Activated T-helper 2 cell treated with anti-CD3 and anti-CD28 coated beads, Interferon-gamma antibody, Interleukin-2, Interleukin-4, amounts not matched to agents 10 μg/mL and 5 μg/mL and 100 μg/mL, durations not matched to agents 14 hours and 24 hours and 36 hours (primary cell): ENCODE results near the gene DPRX. TPM values are rescaled to one million over a fixed set of nuclear protein-coding genes. Genes with fewer than 3 reads are reported as not detected.
"Not testable (repeated sequence)": the region's sequence is repeated elsewhere in the genome, so short reads cannot be mapped to it uniquely, and the experiment has no call there.

Source experiments
- DNase-seq: peaks from one replicate; pipeline ENCODE4 v3.0.0; 2021; ENCODE audit warnings: low spot score
- H3K27ac Mint-ChIP-seq: one replicate; pipeline ENCODE4 v1.8.0; 2021; ENCODE audit warnings: mixed read lengths
- H3K27me3 Mint-ChIP-seq: one replicate; pipeline ENCODE4 v1.8.0; 2021; ENCODE audit warnings: low read depth, mixed read lengths
- H3K36me3 Mint-ChIP-seq: one replicate; pipeline ENCODE4 v1.8.0; 2021; ENCODE audit warnings: low read depth, mixed read lengths
- H3K4me1 Mint-ChIP-seq: one replicate; pipeline ENCODE4 v1.8.0; 2021; ENCODE audit warnings: low read depth, mixed read lengths
- H3K4me3 Mint-ChIP-seq: one replicate; pipeline ENCODE4 v1.8.0; 2021; ENCODE audit warnings: low read depth, mild to moderate bottlenecking, moderate library complexity, mixed read lengths
- H3K9me3 Mint-ChIP-seq: one replicate; pipeline ENCODE4 v1.8.0; 2021; ENCODE audit warnings: mixed read lengths
- intact Hi-C: fragments of 100-400 bp; cut with micrococcal nuclease; formaldehyde crosslinking; loops from one replicate; pipeline ENCODE4 v1.15.1; 2023
- total RNA-seq: library from RNA; stranded (reverse); gene quantifications from 2 replicates; pipeline ENCODE4 v1.2.3, GENCODE V29; 2022

The DPRX gene
- total RNA-seq, 1 donor from 2014 or later, result not detected

DNA sequence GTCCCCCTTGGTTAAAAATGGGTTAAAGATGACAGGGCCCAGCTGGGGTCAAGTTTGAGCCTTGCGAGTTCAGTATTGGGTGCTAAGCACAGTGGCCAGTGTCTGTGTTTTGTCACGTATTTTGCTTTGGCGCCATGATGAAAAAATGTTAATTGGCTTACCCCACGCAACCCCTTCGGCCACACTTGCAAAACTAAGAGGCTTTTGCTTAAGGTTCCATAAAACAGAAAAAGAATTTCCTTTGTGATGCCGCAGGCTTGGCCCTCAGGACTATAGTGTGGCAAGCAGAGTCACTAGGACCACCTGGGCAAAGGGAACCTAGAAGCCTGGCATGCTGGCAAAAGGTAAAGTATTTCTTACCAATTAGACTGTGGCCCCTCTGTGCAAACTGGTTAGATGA, 20.7 kb downstream of the DPRX start:
- intact Hi-C loops, result no loop called here
- H3K27me3 Mint-ChIP-seq, result no peaks in the 10 kb centered on the region
- no peaks in the 10 kb centered on the region for H3K36me3 Mint-ChIP-seq
- H3K4me1 Mint-ChIP-seq, result no peaks in the 10 kb centered on the region
- H3K27ac Mint-ChIP-seq, result no peak overlapping the region
- DNase-seq, result no peak
- no peak overlapping the region for H3K4me3 Mint-ChIP-seq
- peaks cover 24% of the 10 kb centered on the region for H3K9me3 Mint-ChIP-seq

DNA sequence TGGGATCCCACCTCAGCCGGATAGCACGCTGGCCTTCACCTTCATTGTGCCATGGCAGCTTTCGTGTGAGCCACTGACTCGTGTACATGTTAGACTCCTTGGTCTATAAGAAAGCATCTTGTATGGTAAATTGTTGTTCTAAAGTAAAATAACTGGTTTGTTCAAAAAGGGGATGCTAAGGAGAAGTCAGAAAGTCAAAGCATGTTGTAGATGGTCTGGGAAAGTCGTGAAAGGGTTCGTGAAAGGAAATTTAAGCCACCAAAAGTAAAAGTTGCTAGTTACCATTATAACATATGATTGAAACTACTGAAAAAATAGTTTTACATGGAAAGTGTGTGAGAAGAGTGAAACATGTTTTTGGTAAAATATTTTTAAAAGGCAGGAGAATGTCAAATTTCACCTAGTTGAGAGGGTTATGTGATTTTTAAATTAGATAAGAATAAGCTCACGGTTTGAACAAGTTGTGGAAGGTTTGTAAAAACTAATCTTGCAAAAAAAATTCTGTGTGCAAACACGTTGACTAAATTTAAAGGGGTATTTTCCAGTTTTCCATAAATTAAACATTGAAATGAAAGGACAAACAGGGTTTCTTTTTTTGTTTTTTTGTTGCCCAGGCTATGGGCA, 23.4 kb downstream of the DPRX start:
- H3K36me3 Mint-ChIP-seq, result no peaks in the 10 kb centered on the region
- no peak overlapping the region for H3K27ac Mint-ChIP-seq
- no peaks in the 10 kb centered on the region for H3K27me3 Mint-ChIP-seq
- peaks cover 33% of the 10 kb centered on the region for H3K9me3 Mint-ChIP-seq
- no peak overlapping the region for H3K4me3 Mint-ChIP-seq
- H3K4me1 Mint-ChIP-seq, result no peaks in the 10 kb centered on the region
- intact Hi-C loops, result no loop called here
- DNase-seq, result no peak

DNA sequence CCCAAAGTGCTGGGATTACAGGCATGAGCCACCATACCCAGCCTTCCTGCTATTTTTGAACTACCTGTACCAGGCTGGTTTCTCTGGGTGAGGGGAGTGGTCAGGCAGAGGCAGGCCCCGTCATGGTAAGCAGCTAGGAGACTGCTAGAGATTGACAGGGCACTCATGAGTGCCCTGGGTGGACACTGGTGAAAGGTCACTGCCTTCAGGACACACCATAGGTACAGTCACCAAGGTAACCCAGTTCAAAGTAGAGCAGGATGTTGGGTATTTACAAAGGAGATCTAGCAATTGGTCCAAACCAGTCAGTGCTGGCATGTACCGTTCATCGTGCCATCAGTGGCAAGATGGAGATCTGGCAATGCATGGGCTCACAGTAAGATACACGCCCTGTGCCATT, 25.5 kb downstream of the DPRX start:
- no peaks in the 10 kb centered on the region for H3K36me3 Mint-ChIP-seq
- no peak for DNase-seq
- H3K27me3 Mint-ChIP-seq, result no peaks in the 10 kb centered on the region
- peaks cover 40% of the 10 kb centered on the region for H3K9me3 Mint-ChIP-seq
- H3K27ac Mint-ChIP-seq, result no peak overlapping the region
- intact Hi-C loops, result no loop called here
- H3K4me1 Mint-ChIP-seq, result no peaks in the 10 kb centered on the region
- no peak overlapping the region for H3K4me3 Mint-ChIP-seq

DNA sequence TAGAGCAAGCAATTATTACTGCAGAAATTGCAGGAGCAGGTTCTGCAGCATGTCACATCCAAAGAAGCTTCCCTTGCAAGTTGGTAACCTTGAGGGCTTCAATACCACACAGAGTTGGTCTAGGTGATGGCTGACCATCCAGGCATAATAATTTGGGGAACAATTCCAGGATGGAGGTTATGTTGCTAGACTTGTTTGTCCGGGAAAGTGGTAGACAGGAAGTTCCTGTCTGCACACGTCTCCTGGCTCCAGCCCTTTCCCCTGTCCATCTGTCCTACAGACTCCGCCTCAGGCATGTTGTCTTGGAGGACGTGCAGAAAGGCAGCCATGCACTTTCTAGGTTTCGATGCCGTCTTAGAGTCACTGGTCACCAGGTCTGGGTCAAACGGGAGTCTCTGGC, 26.0 kb downstream of the DPRX start:
- DNase-seq, result no peak
- peaks cover 40% of the 10 kb centered on the region for H3K9me3 Mint-ChIP-seq
- no peaks in the 10 kb centered on the region for H3K4me1 Mint-ChIP-seq
- no peaks in the 10 kb centered on the region for H3K36me3 Mint-ChIP-seq
- intact Hi-C loops, result no loop called here
- H3K27ac Mint-ChIP-seq, result no peak overlapping the region
- no peaks in the 10 kb centered on the region for H3K27me3 Mint-ChIP-seq
- no peak overlapping the region for H3K4me3 Mint-ChIP-seq

DNA sequence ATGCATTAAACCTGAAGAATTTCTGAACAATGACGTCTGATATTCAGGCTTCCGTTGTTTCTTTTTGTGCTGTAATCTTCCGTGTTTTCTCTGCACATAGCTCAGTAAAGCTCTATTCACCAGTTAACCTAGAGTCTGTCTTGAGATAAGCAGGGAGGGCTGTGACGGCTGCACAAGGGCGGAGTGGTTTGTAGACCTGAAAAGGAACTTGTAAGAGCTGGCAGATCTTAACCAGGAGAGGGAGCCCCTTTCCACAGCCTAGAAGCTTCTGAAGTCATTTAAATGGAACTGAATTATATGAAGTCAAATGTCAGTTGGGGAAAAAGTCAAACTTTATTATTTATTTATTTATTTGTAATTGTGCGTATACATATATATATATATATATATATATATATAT, 27.5 kb downstream of the DPRX start:
- intact Hi-C loops, result no loop called here
- no peaks in the 10 kb centered on the region for H3K27me3 Mint-ChIP-seq
- H3K4me3 Mint-ChIP-seq, result no peak overlapping the region
- H3K9me3 Mint-ChIP-seq, result peaks cover 41% of the 10 kb centered on the region
- H3K27ac Mint-ChIP-seq, result no peak overlapping the region
- DNase-seq, result no peak
- H3K4me1 Mint-ChIP-seq, result no peaks in the 10 kb centered on the region
- no peaks in the 10 kb centered on the region for H3K36me3 Mint-ChIP-seq

DNA sequence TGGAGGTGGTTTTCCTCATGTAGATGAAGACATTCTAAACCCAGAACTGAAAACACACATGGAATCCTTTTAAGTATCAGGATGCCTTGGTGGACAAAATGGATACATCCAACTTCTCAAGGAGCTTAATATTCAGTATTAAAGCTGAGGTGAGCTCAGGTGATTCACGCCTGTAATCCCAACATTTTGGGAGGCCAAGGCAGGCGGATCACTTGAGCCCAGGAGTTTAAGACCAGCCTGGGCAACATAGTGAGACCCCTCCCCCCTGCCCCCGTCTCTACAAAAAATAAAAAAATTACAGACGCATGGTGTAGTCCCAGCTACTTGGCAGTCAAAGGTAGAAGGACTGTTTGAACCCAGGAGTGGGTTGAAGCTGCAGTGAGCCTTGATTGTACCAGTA, 28.8 kb downstream of the DPRX start:
- intact Hi-C loops, result no loop called here
- Mint-ChIP-seq H3K27me3 (no peaks in the 10 kb centered on the region), H3K4me1 (no peaks in the 10 kb centered on the region), H3K9me3 (peaks cover 36% of the 10 kb centered on the region), H3K4me3 (no peak overlapping the region), H3K27ac (no peak overlapping the region), H3K36me3 (no peaks in the 10 kb centered on the region)
- no peak for DNase-seq

DNA sequence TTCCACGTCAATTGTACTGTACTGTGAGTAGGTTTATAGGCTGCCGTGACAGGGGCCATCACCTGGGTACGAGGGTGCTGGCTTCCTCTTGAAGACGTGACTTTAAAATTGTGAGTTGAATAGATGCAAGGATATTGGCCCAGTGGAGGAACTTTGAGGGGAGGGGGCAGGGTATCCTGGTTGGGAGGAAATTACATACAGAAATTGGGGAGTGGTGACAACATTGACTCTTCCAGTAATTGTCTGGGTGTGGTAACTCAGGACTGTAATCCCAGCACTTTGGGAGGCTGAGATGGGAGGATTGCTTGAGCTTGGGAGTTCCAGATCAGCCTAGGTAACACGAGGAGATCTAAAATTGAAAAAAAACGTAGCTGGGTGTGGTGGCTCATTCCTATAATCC, 30.4 kb downstream of the DPRX start:
- Mint-ChIP-seq H3K4me3 (no peak overlapping the region), H3K27ac (no peak overlapping the region), H3K36me3 (no peaks in the 10 kb centered on the region), H3K27me3 (no peaks in the 10 kb centered on the region), H3K9me3 (peaks cover 31% of the 10 kb centered on the region), H3K4me1 (no peaks in the 10 kb centered on the region)
- intact Hi-C loops, result no loop called here
- DNase-seq, result no peak

DNA sequence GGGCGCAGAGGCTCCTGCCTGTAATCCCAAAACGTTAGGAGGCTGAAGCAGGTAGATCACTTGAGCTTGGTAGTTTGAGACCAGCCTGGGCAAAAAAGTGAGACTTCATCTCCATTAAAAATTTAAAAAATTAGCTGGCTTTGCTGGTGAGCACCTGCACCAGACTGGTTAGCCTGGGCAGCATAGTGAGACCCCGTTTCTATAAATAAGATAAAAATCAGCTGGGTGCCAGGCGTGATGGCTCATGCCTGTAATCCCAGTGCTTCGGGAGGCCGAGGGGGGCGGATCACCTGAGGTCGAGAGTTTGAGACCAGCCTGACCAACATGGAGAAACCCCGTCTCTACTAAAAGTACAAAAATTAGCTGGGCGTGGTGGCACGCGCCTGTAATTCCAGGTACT, 32.4 kb downstream of the DPRX start:
- Mint-ChIP-seq H3K27me3 (no peaks in the 10 kb centered on the region), H3K9me3 (peaks cover 22% of the 10 kb centered on the region), H3K36me3 (no peaks in the 10 kb centered on the region), H3K4me1 (no peaks in the 10 kb centered on the region), H3K27ac (no peak overlapping the region), H3K4me3 (no peak overlapping the region)
- intact Hi-C loops, result no loop called here
- DNase-seq, result no peak

DNA sequence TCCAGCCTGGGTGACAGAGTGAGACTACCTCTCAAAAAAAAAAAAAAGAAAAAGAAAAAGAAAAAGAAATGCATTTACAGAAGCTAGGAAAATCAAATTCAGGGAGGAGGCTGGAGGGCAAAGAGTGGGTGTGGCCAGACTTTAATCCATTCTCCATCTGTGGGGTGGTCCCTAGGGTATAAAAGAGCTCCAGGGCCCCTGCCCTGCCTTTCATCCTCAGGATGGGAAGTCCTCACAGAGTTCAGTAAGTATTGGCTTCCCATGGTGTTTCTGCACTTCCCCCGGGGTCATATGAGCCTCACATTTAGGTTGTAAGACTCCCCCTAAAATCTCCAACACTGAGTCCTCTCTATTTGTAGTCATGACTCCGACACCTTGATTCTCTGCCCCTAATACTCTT, 33.0 kb downstream of the DPRX start:
- intact Hi-C loops, result no loop called here
- Mint-ChIP-seq H3K27ac (no peak overlapping the region), H3K9me3 (peaks cover 20% of the 10 kb centered on the region), H3K4me3 (no peak overlapping the region), H3K4me1 (no peaks in the 10 kb centered on the region), H3K36me3 (no peaks in the 10 kb centered on the region), H3K27me3 (no peaks in the 10 kb centered on the region)
- no peak for DNase-seq

DNA sequence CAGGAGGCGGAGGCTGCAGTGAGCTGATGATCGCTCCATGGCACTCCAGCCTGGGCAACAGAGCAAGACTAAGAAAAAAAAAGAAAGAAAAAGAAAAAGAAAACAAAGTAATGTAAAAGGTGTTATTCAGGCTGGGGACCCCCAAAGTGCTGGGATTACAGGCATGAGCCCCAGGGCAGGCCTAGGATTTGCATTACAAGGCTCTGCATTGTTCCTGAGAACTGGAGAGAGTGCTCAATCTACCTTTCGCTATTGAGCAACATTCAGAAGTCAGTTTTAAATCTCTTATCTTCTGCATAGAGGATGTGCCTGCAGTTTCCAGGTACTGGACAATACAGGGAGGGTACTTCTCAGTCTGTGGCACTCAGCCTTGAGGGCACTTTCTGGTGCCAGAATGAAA, 34.5 kb downstream of the DPRX start:
- H3K4me3 Mint-ChIP-seq, H3K4me1 Mint-ChIP-seq, DNase-seq, H3K36me3 Mint-ChIP-seq, intact Hi-C loops, H3K27ac Mint-ChIP-seq, H3K27me3 Mint-ChIP-seq: not testable (repeated sequence)
- peaks cover 22% of the 10 kb centered on the region for H3K9me3 Mint-ChIP-seq

DNA sequence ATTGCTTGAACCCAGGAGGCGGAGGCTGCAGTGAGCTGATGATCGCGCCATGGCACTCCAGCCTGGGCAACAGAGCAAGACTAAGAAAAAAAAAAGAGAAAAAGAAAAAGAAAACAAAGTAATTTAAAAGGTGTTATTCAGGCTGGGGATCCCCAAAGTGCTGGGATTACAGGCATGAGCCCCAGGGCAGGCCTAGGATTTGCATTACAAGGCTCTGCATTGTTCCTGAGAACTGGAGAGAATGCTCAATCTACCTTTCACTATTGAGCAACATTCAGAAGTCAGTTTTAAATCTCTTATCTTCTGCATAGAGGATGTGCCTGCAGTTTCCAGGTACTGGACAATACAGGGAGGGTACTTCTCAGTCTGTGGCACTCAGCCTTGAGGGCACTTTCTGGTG, 37.0 kb downstream of the DPRX start:
- H3K27me3 Mint-ChIP-seq, intact Hi-C loops, DNase-seq, H3K27ac Mint-ChIP-seq, H3K4me1 Mint-ChIP-seq, H3K4me3 Mint-ChIP-seq, H3K36me3 Mint-ChIP-seq: not testable (repeated sequence)
- H3K9me3 Mint-ChIP-seq, result peaks cover 17% of the 10 kb centered on the region

DNA sequence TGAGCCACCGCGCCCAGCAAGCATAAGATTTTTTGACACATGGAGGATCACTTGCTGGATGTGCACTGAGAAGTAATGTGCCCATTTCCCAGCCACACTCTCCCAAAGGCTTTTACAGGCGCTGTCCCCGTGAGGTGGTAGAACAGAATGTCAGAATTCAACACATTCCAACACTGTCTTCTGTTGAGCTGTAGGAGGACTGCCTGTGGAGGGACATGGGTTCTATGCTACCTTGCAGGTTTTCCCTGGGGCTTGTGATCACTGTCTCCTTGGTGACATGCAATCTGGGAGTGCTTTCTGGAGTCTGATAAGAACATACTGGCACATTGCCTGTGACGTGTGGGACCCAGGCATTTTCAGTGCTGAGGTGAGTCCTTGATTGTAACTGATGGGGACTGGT, 38.5 kb downstream of the DPRX start:
- DNase-seq, result no peak

DNA sequence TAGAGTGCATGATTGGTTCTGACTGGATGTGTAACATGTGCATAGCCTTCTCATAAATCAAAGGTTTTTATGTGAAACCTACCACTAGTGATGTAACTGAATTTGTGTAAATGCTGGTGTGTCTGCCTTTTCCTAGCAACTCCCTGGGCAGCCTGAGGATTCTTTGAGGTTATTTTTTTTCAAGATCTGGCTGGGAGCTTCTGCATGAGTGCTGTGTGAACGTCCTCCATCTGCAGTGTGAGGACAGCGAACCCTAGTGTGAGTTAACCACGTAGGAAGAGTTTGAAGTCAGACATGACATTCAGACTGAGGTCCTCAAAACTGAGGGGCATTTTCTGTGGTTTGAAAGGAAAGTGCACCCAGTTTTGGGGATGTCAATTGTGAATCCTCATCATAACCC, 39.9 kb downstream of the DPRX start:
- no peaks in the 10 kb centered on the region for H3K36me3 Mint-ChIP-seq
- H3K27me3 Mint-ChIP-seq, result no peaks in the 10 kb centered on the region
- intact Hi-C loops, result no loop called here
- no peak overlapping the region for H3K4me3 Mint-ChIP-seq
- H3K27ac Mint-ChIP-seq, result no peak overlapping the region
- H3K9me3 Mint-ChIP-seq, result peaks cover 28% of the 10 kb centered on the region
- no peak for DNase-seq
- H3K4me1 Mint-ChIP-seq, result no peaks in the 10 kb centered on the region

More for the DNA sequence above, 38.5 kb downstream of the DPRX start:
- H3K4me1 Mint-ChIP-seq, result no peaks in the 10 kb centered on the region
- no peak overlapping the region for H3K4me3 Mint-ChIP-seq
- intact Hi-C loops, result no loop called here
- peaks cover 25% of the 10 kb centered on the region for H3K9me3 Mint-ChIP-seq
- no peaks in the 10 kb centered on the region for H3K27me3 Mint-ChIP-seq
- no peaks in the 10 kb centered on the region for H3K36me3 Mint-ChIP-seq
- no peak overlapping the region for H3K27ac Mint-ChIP-seq
